ENCODE measurements around the gene COQ5.

COQ5 gene

GRCh38 chr12:120466560-120467315, 62.2 kb downstream of the COQ5 start:
- DNase-seq (ENCODE audit: insufficient read length, low spot score), result no peak
- no peak for TF ChIP-seq POLR2A (IDR thresholded peaks at IDR 0.05; ENCODE audit: low read depth, low read length)
- no peak for FAIRE-seq

DNA sequence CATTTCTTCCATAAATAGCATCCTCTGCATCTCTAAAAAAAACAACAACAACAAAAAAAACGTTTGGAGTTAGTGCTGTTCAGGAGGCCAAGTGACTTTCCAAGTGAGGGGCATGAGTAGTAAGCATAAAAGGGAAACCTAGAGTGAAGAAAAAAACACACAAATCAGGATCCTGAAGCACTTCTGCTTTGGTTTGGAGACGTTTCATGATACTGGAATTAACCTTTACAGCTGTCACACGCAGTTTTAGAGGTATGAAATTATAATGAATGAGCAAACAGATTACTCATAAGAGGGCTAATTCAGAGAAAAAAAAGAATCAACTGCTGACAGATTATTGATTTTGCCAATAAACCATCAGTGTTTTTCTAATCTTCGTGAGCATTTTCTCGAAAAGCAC, 63.2 kb downstream of the COQ5 start:
- DNase-seq (ENCODE audit: insufficient read length, low spot score), result no peak
- no peak for FAIRE-seq
- no peak for TF ChIP-seq POLR2A (IDR thresholded peaks at IDR 0.05; ENCODE audit: low read depth, low read length)

DNA sequence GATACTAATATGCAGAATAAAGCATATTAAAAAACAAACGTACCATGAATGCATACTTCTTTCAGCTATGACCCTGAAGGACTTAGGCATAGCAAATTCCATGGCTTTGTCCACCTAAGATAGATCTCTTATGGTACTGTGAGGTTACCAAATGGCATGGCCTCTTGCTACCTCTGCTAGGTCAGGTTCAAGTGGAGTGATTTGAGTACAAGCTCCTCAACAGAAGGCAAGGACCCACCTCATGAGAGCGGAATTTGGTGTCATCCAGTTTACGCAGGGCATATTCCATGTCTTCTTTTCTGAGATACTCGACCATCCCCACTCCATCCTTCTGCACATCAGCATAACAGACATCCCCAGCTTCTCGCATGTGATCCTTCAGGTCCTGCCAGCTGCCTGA, 65.2 kb downstream of the COQ5 start:
- DNase-seq (ENCODE audit: insufficient read length, low spot score) (no peak), FAIRE-seq (no peak)
- TF ChIP-seq POLR2A (IDR thresholded peaks at IDR 0.05; ENCODE audit: low read depth, low read length), result no peak

DNA sequence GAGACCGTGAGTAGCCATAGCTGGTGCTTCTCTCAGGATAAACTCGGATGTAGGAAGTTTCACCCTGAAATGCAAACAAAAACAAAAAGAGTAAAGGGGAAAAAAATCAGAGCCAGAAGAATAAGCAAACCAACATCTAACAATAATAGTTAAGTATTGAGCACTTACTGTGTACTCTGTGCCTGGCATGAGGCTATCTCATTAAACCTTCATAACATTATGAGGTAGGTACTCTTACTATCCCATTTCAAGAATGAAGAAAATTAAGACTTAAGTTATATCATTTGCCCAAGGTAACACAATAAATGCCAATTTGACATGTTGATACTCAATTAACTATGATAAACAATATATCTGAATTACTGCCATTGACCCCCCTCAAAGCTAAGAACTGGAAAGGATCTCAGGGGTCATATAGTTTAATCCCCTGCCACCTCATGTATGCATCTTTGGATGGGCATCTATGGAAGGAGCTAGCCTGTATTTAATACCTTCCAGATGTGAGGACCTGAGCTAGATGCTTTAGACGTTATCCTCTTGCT, 66.8 kb downstream of the COQ5 start:
- FAIRE-seq (no peak), DNase-seq (ENCODE audit: insufficient read length, low spot score) (no peak)
- no peak for TF ChIP-seq POLR2A (IDR thresholded peaks at IDR 0.05; ENCODE audit: low read depth, low read length)

DNA sequence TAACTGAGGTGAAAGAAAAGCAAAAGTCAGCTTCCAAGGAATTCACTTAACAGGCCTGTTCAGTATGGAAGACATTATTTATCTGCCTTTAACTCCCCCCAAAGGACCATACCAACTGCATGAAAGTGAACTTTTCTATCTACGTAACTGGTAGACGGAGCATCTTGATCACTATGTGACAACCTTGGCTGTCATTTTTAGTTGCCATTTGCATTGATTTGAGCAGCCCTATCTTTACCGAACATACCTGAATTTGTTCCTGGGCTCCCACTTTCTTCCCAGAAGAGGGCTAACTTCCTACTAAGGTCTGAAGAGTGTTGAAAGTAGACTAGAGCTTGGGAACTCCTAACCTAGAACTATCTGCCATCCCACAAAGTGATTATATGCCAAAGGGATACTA, 68.8 kb downstream of the COQ5 start:
- no peak for FAIRE-seq
- no peak for TF ChIP-seq POLR2A (IDR thresholded peaks at IDR 0.05; ENCODE audit: low read depth, low read length)
- DNase-seq (ENCODE audit: insufficient read length, low spot score), result no peak

DNA sequence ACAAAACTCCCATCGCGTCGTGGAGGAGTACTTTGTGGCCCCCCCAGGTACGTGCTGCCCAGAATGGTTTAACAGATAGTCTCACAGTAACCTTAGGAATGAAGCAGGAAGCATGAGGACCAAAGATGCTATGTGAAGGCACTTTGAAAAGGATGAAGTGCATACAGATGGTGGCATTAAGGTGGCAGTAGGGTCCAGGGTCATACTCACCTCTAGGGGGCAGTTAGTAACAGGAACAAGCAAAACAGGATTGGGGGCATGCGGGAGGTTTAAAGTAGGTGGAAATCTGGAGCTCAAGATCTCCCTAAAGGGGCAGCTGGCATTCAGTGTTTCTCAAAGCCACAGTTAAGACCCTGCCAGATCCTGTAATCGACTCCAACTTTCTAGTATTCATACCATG, 71.8 kb downstream of the COQ5 start:
- no peak for TF ChIP-seq POLR2A (IDR thresholded peaks at IDR 0.05; ENCODE audit: low read depth, low read length)
- DNase-seq (ENCODE audit: insufficient read length, low spot score) (no peak), FAIRE-seq (no peak)

GRCh38 chr12:120455302-120455701, 73.7 kb downstream of the COQ5 start:
- TF ChIP-seq POLR2A (IDR thresholded peaks at IDR 0.05; ENCODE audit: low read depth, low read length), result no peak
- FAIRE-seq (no peak), DNase-seq (ENCODE audit: insufficient read length, low spot score) (no peak)

GRCh38 chr12:120453977-120454376, 75.0 kb downstream of the COQ5 start:
- no peak for DNase-seq (ENCODE audit: insufficient read length, low spot score)
- FAIRE-seq, result no peak
- TF ChIP-seq POLR2A (IDR thresholded peaks at IDR 0.05; ENCODE audit: low read depth, low read length), result no peak

Data from H54 (cell line).